Measurements from ENCODE around the gene SAP30BP. TPM values are rescaled to one million over a fixed set of nuclear protein-coding genes. Genes with fewer than 3 reads are reported as not detected.

SAP30BP gene
- total and polyA plus RNA-seq, 2 donors (not counting 1 experiment from before 2014, with no cell fraction given) = 143 to 148 TPM

DNA sequence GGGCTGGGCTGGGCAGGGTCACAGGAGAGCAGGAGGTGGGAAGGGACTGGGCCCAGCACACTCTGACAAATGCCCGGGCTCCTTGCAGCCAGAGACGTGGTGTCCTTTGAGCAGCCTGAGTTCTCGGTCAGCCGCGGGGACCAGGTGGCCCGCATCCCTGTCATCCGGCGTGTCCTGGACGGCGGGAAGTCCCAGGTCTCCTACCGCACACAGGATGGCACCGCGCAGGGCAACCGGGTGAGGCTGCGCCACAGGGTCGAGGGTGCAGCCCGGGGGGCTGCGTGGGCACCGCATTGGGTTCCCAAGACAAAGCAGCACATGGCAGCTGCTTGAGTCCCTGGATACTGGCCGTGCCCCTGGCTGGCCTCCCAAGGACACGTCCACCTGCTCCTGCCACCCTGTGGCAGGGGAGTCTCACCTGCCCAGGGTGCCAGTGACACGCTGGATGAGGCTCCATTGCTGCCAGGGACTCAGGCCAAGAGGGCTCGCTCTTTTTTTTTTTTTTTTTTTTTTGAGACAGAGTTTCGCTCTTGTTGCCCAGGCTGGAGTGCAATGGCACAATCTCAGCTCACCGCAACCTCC lies 76.6 kb downstream of the SAP30BP start:
- H3K9ac ChIP-seq (ENCODE audit: low read length) = no peak overlapping the region

More for the DNA sequence above, 76.6 kb downstream of the SAP30BP start:
- no peaks in the 10 kb centered on the region for H3K27me3 ChIP-seq (replicated peaks in 1 of 4; ENCODE audit: control extremely low read depth in 1 of 4, control insufficient read depth in 3 of 4, insufficient read depth in 4 of 4, low read length in 3 of 4)
- H2AFZ ChIP-seq (ENCODE audit: insufficient read depth, low read depth, low read length, poor library complexity, severe bottlenecking) = no peak overlapping the region
- POLR2A ChIA-PET = interaction anchor here (0.7 kb wide), 1 partner anchor 166 kb away, joined by 4 read pairs; no protein-coding TSS in a partner anchor
- Mint-ChIP-seq H3K4me3 (no peak overlapping the region), H3K9me3 (ENCODE audit: insufficient read depth) (no peaks in the 10 kb centered on the region), H3K27ac (no peak overlapping the region), H3K4me1 (peaks cover 3% of the 10 kb centered on the region), H3K27me3 (no peaks in the 10 kb centered on the region)
- H3K27ac ChIP-seq (ENCODE audit: low read length in 2 of 2) = no peak overlapping the region
- H3K79me2 ChIP-seq (ENCODE audit: control insufficient read depth, insufficient read depth, low read length) = no peaks in the 10 kb centered on the region
- intact Hi-C loops (cut with micrococcal nuclease) = no loop called here
- CTCF ChIA-PET = interaction anchor here (0.7 to 8.2 kb wide), 3 partner anchors 69 to 194 kb away, joined by 3 to 389 read pairs (median 144); partner anchors contain the start of gene SMIM5
- H4K20me1 ChIP-seq (ENCODE audit: control insufficient read depth, insufficient read depth, low read length, poor library complexity, severe bottlenecking) = no peaks in the 10 kb centered on the region
- no peak for TF ChIP-seq EZH2 (IDR thresholded peaks at IDR 0.05; ENCODE audit: borderline replicate concordance, insufficient read depth, low read depth, low read length, poor library complexity, severe bottlenecking)
- no peak for TF ChIP-seq CTCF (IDR thresholded peaks at IDR 0.05)
- H3K4me3 ChIP-seq (ENCODE audit: control extremely low read depth in 1 of 5, extremely low read depth in 1 of 5, insufficient read depth in 1 of 5, low read depth in 2 of 5, low read length in 4 of 5) = no peak overlapping the region
- no peak overlapping the region for H3K4me2 ChIP-seq (replicated peaks; ENCODE audit: low read depth, low read length, poor library complexity, severe bottlenecking)
- 96% methylated on average over 23 of the region's 25 CpGs for WGBS (ENCODE audit: insufficient coverage)
- no peaks in the 10 kb centered on the region for H3K36me3 ChIP-seq (replicated peaks in 1 of 2; ENCODE audit: control extremely low read depth in 1 of 2, control insufficient read depth in 1 of 2, extremely low read depth in 1 of 2, insufficient read depth in 2 of 2, low read length in 1 of 2)
- no peak for ATAC-seq (ENCODE audit: low read depth)
- DNase-seq = no peak
- no peaks in the 10 kb centered on the region for H3K9me3 ChIP-seq (ENCODE audit: control extremely low read depth in 1 of 3, control insufficient read depth in 2 of 3, insufficient read depth in 1 of 3, low read length in 2 of 3)
- peaks cover 0 to 6% of the 10 kb centered on the region in 2 donors for H3K4me1 ChIP-seq (ENCODE audit: control insufficient read depth in 2 of 2, insufficient read depth in 2 of 2, low read length in 2 of 2)
